GM13977 (cell line): ENCODE measurements around the gene AGO1.

Source experiments
- DNase-seq: peaks from one replicate; pipeline ENCODE4 v3.0.0; 2012; ENCODE audit warnings: low spot score
- in situ Hi-C: fragments of 300-500 bp; cut with MboI; formaldehyde crosslinking; loops from one replicate; pipeline ENCODE4 v1.12.0; 2022; ENCODE audit warnings: low sequenced_read_pairs, low pct_unique_long_range_greater_than_20kb, mixed read lengths, inconsistent platforms; ENCODE audit not compliant: unreplicated experiment
- TF ChIP-seq, protein P1 (sequence below): IDR thresholded peaks from 2 replicates; pipeline ENCODE4 v1.5.1; 2012; ENCODE audit warnings: mild to moderate bottlenecking, control low read depth; ENCODE audit not compliant: insufficient read depth; ENCODE audit errors: extremely low read depth, missing control alignments

The AGO1 gene

DNA sequence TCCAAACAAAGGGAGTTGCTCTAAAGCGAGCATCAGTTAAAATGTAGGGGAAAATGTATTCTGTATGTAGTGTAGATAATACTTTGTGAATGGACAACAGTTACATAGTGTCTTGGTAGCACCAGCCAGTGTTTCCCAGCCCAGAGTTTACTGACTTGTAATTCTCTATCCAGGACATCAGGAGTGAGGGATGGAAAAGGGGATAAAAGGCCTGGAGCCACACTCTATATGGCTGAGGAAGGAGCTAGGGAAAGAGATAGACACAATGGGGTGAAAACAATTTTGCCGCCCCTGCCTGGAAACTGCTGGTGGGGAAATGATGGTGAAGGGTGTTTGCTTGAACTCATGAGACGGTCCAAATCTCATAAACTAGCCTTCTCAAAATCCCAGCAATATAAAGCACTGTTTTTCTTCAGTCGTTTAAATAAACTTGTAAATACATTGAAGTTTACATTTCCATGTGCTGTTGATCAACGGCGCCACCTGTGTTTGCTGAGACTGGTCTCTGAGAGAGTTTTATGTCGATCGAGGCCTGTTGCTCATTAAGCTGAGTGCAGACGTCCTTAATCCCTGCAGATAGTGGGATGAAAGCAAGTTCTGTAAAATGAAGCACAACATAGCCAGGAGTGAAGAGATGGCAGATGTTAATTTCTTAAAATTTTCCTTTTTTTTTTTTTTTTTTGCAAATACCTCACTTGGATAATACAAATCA is 27.9 kb upstream of the AGO1 start:
- in situ Hi-C loops: no loop called here
- DNase-seq: no peak
- TF ChIP-seq, protein P1, sequence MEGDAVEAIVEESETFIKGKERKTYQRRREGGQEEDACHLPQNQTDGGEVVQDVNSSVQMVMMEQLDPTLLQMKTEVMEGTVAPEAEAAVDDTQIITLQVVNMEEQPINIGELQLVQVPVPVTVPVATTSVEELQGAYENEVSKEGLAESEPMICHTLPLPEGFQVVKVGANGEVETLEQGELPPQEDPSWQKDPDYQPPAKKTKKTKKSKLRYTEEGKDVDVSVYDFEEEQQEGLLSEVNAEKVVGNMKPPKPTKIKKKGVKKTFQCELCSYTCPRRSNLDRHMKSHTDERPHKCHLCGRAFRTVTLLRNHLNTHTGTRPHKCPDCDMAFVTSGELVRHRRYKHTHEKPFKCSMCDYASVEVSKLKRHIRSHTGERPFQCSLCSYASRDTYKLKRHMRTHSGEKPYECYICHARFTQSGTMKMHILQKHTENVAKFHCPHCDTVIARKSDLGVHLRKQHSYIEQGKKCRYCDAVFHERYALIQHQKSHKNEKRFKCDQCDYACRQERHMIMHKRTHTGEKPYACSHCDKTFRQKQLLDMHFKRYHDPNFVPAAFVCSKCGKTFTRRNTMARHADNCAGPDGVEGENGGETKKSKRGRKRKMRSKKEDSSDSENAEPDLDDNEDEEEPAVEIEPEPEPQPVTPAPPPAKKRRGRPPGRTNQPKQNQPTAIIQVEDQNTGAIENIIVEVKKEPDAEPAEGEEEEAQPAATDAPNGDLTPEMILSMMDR: peak; percentile 0

DNA sequence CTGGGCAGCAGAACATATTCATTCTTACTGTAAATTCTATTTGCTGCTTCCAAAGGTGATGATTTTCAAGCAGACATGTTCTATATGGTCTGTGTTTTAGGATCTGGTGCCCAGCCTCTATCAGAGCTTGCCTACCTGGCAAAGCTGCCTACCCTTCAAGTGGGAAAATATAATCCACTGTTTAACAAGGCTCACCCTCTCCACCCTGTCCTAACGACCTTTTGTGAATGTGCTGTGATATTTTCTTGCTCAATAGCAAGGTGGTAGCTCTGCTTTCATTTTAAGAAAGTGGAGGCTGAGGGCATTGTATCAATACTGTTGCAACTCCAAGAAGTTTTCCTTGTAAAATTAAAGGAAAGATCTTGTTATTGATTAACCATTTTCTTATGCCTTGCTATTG is 26.0 kb upstream of the AGO1 start:
- TF ChIP-seq, protein P1: no peak
- in situ Hi-C loops: no loop called here
- DNase-seq: no peak

DNA sequence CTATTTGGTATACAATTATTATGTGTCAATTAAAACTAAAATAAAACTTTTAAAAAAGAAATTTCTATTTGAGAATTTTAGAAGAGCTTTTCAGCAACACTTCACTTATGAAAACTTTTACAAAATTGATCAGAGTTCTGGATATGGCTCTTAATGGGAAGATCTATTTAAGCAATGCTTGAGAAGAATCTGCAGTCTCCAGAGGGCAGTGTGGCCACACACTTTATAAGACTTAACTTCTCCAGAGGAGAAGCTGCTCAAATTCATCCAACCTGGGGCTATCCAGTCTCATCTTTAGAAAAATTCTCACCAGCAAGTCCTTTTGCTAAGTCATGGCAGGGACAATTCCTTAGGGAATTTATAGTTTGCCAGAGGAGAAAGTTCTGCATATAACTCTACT is 25.2 kb upstream of the AGO1 start:
- in situ Hi-C loops: no loop called here
- no peak for DNase-seq
- TF ChIP-seq, protein P1: peak; percentile 28

DNA sequence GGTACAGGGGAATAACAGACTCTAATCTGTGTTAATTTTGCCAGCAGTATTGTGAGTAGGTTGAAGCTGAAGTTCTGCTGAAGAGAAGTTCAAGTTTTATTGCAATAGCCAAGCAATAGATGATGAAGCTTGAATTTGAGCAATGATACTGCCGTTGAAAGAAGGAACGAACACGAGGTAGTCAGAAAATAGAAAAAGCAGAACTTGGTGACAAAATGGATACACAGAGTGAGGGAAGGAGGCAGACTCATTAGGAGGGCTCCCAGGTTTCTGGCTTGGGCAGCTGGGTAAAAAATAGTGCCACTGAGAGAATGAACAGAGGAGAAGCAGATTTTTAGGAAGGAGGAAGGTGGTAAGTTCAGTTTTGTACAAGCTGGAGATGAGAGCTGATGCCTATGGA is 22.3 kb upstream of the AGO1 start:
- TF ChIP-seq, protein P1: no peak
- no peak for DNase-seq
- in situ Hi-C loops: no loop called here

DNA sequence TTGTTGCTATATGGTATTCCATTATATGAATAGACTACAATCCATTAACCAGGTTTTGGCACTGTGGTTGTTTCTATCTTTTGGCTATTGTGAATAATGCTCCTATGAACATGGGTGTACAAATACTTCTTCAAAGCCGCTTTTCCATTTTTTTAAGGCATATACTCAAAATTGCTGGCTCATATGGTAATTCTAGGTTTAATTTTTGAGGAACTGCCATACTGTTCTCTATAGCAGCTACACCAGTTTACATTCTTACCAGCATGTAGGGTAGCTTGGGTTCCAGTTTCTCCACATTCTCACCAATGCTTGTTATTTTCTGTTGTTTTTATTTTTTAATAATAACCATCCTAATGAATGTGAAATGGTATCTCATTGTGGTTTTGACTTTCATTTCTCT is 19.9 kb upstream of the AGO1 start:
- in situ Hi-C loops: no loop called here
- DNase-seq: no peak
- TF ChIP-seq, protein P1: no peak

DNA sequence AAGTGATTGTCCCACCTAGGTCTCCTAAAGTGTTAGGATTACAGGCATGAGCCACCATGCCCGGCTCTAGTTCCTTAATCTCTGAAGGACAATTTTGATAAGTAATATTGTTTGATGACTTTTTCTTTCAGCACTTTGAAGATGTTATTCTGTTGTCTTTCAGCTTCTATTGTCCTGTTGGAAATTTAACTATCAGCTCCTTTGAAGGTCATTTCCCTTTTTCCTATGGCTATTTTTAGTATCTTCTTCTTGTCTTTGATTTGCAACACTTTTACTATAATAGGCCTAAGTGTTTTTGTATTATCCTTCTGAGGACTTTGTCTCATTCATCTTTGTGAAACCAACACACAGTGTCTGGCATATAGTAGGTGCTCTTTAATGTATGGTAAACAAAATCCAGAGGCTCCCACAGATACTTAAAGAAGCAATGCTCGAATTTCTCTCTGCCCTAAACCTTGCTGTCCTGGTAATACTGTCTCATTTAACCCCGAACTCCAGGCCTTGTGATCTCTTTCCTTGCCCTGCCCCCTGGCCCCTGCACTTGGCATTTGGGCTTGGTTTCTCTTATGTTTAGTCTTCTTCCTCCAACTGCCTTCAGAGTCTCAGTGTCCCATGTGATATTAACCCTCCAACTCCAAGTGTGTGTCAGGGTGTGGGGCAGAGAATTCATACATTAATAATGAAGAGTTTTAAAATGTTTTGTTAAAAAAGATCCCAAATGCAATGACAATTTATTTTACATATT is 19.0 kb upstream of the AGO1 start:
- TF ChIP-seq, protein P1: no peak
- in situ Hi-C loops: no loop called here
- no peak for DNase-seq
